GM23338 (cell line): Measurements from ENCODE around the gene KAT2B. TPM values are rescaled to one million over a fixed set of nuclear protein-coding genes. Genes with fewer than 3 reads are reported as not detected.

ENCODE experiments used
- ATAC-seq: fragments of 200-7000 bp; cut with Tn5 transposase; 3 replicates; pipeline ENCODE4 v1.9.1; 2020
- DNase-seq: peaks from one replicate; pipeline ENCODE4 v3.0.0-alpha.2; 2015; ENCODE audit warnings: low spot score
- H2AFZ ChIP-seq: fragments of 200-600 bp; sonication (generic); 2 replicates; pipeline ENCODE4 v1.8.0; 2016; ENCODE audit warnings: antibody characterized with exemption, mild to moderate bottlenecking, moderate library complexity
- H3F3A ChIP-seq: fragments of 200-600 bp; sonication (generic); replicated peaks from 2 replicates; pipeline ENCODE4 v1.8.0; 2017; ENCODE audit warnings: antibody characterized with exemption, mixed run types, low read depth
- H3K27ac ChIP-seq: fragments of 200-600 bp; sonication (generic); 2 replicates; pipeline ENCODE4 v1.6.1; 2016; ENCODE audit warnings: low read depth
- H3K27me3 ChIP-seq: fragments of 200-600 bp; sonication (generic); 2 replicates; pipeline ENCODE4 v1.8.0; 2016; ENCODE audit warnings: mild to moderate bottlenecking, mixed run types, moderate library complexity; ENCODE audit not compliant: insufficient read depth
- H3K36me3 ChIP-seq: fragments of 200-600 bp; sonication (generic); 2 replicates; pipeline ENCODE4 v1.8.0; 2016; ENCODE audit warnings: mild to moderate bottlenecking; ENCODE audit not compliant: insufficient read depth
- H3K4me1 ChIP-seq: fragments of 200-600 bp; sonication (generic); 2 replicates; pipeline ENCODE4 v1.8.0; 2016; ENCODE audit warnings: mild to moderate bottlenecking, moderate library complexity; ENCODE audit not compliant: insufficient read depth
- H3K4me2 ChIP-seq: fragments of 200-600 bp; sonication (generic); 2 replicates; pipeline ENCODE4 v1.7.1; 2017; ENCODE audit warnings: mixed run types
- H3K4me3 ChIP-seq: fragments of 200-600 bp; sonication (generic); 2 replicates; pipeline ENCODE4 v1.6.1; 2016; ENCODE audit warnings: mixed run types
- H3K79me2 ChIP-seq: fragments of 200-600 bp; sonication (generic); replicated peaks from 2 replicates; pipeline ENCODE4 v1.8.0; 2017; ENCODE audit warnings: mild to moderate bottlenecking; ENCODE audit not compliant: insufficient read depth
- H3K9me2 ChIP-seq: fragments of 200-600 bp; sonication (generic); 2 replicates; pipeline ENCODE4 v1.8.0; 2017; ENCODE audit not compliant: insufficient read depth
- H4K20me1 ChIP-seq: fragments of 200-600 bp; sonication (generic); replicated peaks from 2 replicates; pipeline ENCODE4 v1.8.0; 2017; ENCODE audit warnings: mild to moderate bottlenecking; ENCODE audit not compliant: insufficient read depth
- H3K27ac Mint-ChIP-seq: 2 replicates; pipeline ENCODE4 v1.8.0; 2020; ENCODE audit warnings: inconsistent platforms, mild to moderate bottlenecking, moderate library complexity, mixed read lengths
- H3K27me3 Mint-ChIP-seq: 3 replicates; pipeline ENCODE4 v1.8.0; 2022; ENCODE audit warnings: low read depth, mild to moderate bottlenecking, moderate library complexity, mixed read lengths, inconsistent platforms; ENCODE audit not compliant: insufficient read depth, poor library complexity
- H3K36me3 Mint-ChIP-seq: 3 replicates; pipeline ENCODE4 v1.8.0; 2021; ENCODE audit warnings: low read depth, mild to moderate bottlenecking, inconsistent platforms, moderate library complexity, mixed read lengths
- H3K4me1 Mint-ChIP-seq: 3 replicates; pipeline ENCODE4 v1.8.0; 2020; ENCODE audit warnings: mild to moderate bottlenecking, inconsistent platforms, mixed read lengths
- H3K4me3 Mint-ChIP-seq: 3 replicates; pipeline ENCODE4 v1.8.0; 2021; ENCODE audit warnings: moderate library complexity, mild to moderate bottlenecking, inconsistent platforms, mixed read lengths
- H3K9me3 Mint-ChIP-seq: 3 replicates; pipeline ENCODE4 v1.8.0; 2020; ENCODE audit warnings: moderate library complexity, mild to moderate bottlenecking, inconsistent platforms, mixed read lengths
- CREB1 ChIP-seq: fragments of 250-450 bp; sonication (Bioruptor Pico); IDR thresholded peaks from 2 replicates; pipeline ENCODE4 v1.5.0; 2020; ENCODE audit warnings: low read depth, mild to moderate bottlenecking, moderate library complexity
- EZH2 ChIP-seq: fragments of 200-600 bp; sonication (generic); IDR thresholded peaks from one replicate; pipeline ENCODE4 v1.8.0; 2017; ENCODE audit warnings: antibody characterized with exemption, mild to moderate bottlenecking, low read depth; ENCODE audit not compliant: unreplicated experiment
- EZH2phosphoT487 ChIP-seq: fragments of 200-600 bp; sonication (generic); IDR thresholded peaks from one replicate; pipeline ENCODE4 v1.8.1; 2018; ENCODE audit warnings: antibody characterized with exemption; ENCODE audit not compliant: unreplicated experiment
- JUNB ChIP-seq: IDR thresholded peaks from one replicate; pipeline ENCODE4 v1.6.1; 2016; ENCODE audit warnings: antibody characterized with exemption; ENCODE audit not compliant: unreplicated experiment
- NANOG ChIP-seq: IDR thresholded peaks from 2 replicates; pipeline ENCODE4 v1.6.1; 2016; ENCODE audit warnings: antibody characterized with exemption, borderline replicate concordance
- POLR2AphosphoS5 ChIP-seq: IDR thresholded peaks from 2 replicates; pipeline ENCODE4 v1.6.1; 2016; ENCODE audit warnings: antibody characterized with exemption, low read depth
- STAT1 ChIP-seq: IDR thresholded peaks from one replicate; pipeline ENCODE4 v1.6.1; 2016; ENCODE audit warnings: antibody characterized with exemption; ENCODE audit not compliant: unreplicated experiment
- ZNF114 ChIP-seq: fragments of 250-450 bp; sonication (Bioruptor Pico); IDR thresholded peaks from 2 replicates; pipeline ENCODE4 v1.5.0; 2020; ENCODE audit warnings: mild to moderate bottlenecking, moderate library complexity
- ZNF331 ChIP-seq: fragments of 250-450 bp; sonication (Bioruptor Pico); IDR thresholded peaks from 2 replicates; pipeline ENCODE4 v1.5.0; 2020; ENCODE audit warnings: low read depth, mild to moderate bottlenecking, moderate library complexity
- polyA plus RNA-seq: library from polyadenylated mRNA; unstranded; fragments of >200 nt; fragmentation: Nextera tagmentation; extraction: Ambion mirVana; gene quantifications from 2 replicates; pipeline ENCODE4 v1.2.1, GENCODE V29; 2016
- total RNA-seq: library from RNA; depleted of rRNA; stranded (reverse); fragments of >200 nt; shearing (Covaris generic); gene quantifications from 2 replicates; pipeline ENCODE4 v1.2.3, GENCODE V29; 2014
- TF ChIP-seq, protein P1 (sequence below): IDR thresholded peaks from 2 replicates; pipeline ENCODE4 v1.6.1; 2016; ENCODE audit warnings: antibody characterized with exemption
- TF ChIP-seq, protein P2 (sequence below), 2 experiments: fragments of 200-600 bp in 1 of 2; sonication (generic) in 1 of 2; conservative IDR thresholded peaks; 2 replicates each; pipeline versions ENCODE4 v1.5.1 to v1.6.1; 2016 to 2017; ENCODE audit warnings: antibody characterized with exemption in 2 of 2, low read depth in 2 of 2, mild to moderate bottlenecking in 2 of 2, moderate library complexity in 1 of 2
- TF ChIP-seq, protein P3 (sequence below): fragments of 250-450 bp; sonication (Bioruptor Pico); IDR thresholded peaks from 2 replicates; pipeline ENCODE4 v1.5.0; 2020; ENCODE audit warnings: mild to moderate bottlenecking, moderate library complexity
- TF ChIP-seq, protein P4 (sequence below): IDR thresholded peaks from one replicate; pipeline ENCODE4 v1.6.1; 2018; ENCODE audit warnings: antibody characterized with exemption; ENCODE audit not compliant: unreplicated experiment

The KAT2B gene
- total and polyA plus RNA-seq, 2 experiments from 2014 or later = 1.3 to 4.4 TPM

DNA sequence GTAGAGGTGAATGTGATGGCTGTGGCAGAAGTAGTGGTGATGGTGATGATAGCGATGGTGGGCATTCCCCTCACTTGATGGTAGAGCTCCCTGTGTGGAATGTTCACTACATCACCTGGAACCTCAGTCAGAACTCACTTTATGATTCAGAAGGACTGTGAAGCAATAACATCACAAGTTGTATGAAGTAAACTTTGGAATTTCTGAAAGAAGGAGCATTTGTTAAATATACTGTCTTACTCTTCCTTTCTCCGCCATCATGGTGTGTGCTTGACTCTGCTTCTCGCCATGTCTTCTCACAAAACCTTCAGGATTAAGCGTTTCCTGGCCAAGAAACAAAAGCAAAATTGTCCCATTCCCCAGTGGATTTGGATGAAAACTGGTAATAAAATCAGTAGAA, 28.1 kb upstream of the KAT2B start, which contains the start of gene PP2D1:
TSS of gene PP2D1 (minus strand) at position 101 of the 400 bp plus-strand sequence. CDS start 192 bp downstream, outside the sequence.
- Mint-ChIP-seq H3K4me3 (no peak within 1 kb of the TSS), H3K36me3 (no peaks in the 10 kb centered on the region), H3K9me3 (no peaks in the 10 kb centered on the region), H3K27me3 (peaks cover 1% of the 10 kb centered on the region), H3K4me1 (no peaks in the 10 kb centered on the region), H3K27ac (no peak within 1 kb of the TSS)
- Histone ChIP-seq H3K36me3 (no peaks in the 10 kb centered on the region), H3K4me3 (no peak within 1 kb of the TSS), H3K4me2 (no peak within 1 kb of the TSS), H3K9me2 (0 out of 2 replicates have a peak, but pooled peaks cover 5% of the 10 kb centered on the region), H3K27me3 (no peaks in the 10 kb centered on the region), H4K20me1 (no peaks in the 10 kb centered on the region), H3K79me2 (no peaks in the 10 kb centered on the region), H3K27ac (no peak within 1 kb of the TSS), H3K4me1 (no peaks in the 10 kb centered on the region), H2AFZ (no peak within 1 kb of the TSS), H3F3A (no peaks in the 10 kb centered on the region)
- DNase-seq = no peak
- ATAC-seq = no peak
- TF ChIP-seq, protein P1, sequence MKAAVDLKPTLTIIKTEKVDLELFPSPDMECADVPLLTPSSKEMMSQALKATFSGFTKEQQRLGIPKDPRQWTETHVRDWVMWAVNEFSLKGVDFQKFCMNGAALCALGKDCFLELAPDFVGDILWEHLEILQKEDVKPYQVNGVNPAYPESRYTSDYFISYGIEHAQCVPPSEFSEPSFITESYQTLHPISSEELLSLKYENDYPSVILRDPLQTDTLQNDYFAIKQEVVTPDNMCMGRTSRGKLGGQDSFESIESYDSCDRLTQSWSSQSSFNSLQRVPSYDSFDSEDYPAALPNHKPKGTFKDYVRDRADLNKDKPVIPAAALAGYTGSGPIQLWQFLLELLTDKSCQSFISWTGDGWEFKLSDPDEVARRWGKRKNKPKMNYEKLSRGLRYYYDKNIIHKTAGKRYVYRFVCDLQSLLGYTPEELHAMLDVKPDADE = no peak
- TF ChIP-seq ZNF331 (CRISPR knock-in tag) = no peak
- no peak for TF ChIP-seq POLR2AphosphoS5
- no peak for TF ChIP-seq JUNB
- no peak for TF ChIP-seq CREB1 (CRISPR knock-in tag)
- TF ChIP-seq NANOG = no peak
- no peak for TF ChIP-seq ZNF114 (CRISPR knock-in tag)
- TF ChIP-seq, protein P2, sequence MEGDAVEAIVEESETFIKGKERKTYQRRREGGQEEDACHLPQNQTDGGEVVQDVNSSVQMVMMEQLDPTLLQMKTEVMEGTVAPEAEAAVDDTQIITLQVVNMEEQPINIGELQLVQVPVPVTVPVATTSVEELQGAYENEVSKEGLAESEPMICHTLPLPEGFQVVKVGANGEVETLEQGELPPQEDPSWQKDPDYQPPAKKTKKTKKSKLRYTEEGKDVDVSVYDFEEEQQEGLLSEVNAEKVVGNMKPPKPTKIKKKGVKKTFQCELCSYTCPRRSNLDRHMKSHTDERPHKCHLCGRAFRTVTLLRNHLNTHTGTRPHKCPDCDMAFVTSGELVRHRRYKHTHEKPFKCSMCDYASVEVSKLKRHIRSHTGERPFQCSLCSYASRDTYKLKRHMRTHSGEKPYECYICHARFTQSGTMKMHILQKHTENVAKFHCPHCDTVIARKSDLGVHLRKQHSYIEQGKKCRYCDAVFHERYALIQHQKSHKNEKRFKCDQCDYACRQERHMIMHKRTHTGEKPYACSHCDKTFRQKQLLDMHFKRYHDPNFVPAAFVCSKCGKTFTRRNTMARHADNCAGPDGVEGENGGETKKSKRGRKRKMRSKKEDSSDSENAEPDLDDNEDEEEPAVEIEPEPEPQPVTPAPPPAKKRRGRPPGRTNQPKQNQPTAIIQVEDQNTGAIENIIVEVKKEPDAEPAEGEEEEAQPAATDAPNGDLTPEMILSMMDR (conservative IDR thresholded peaks at IDR 0.05; ENCODE audit: low read depth in 2 of 2) = no peak
- no peak for TF ChIP-seq EZH2phosphoT487
- TF ChIP-seq, protein P3, sequence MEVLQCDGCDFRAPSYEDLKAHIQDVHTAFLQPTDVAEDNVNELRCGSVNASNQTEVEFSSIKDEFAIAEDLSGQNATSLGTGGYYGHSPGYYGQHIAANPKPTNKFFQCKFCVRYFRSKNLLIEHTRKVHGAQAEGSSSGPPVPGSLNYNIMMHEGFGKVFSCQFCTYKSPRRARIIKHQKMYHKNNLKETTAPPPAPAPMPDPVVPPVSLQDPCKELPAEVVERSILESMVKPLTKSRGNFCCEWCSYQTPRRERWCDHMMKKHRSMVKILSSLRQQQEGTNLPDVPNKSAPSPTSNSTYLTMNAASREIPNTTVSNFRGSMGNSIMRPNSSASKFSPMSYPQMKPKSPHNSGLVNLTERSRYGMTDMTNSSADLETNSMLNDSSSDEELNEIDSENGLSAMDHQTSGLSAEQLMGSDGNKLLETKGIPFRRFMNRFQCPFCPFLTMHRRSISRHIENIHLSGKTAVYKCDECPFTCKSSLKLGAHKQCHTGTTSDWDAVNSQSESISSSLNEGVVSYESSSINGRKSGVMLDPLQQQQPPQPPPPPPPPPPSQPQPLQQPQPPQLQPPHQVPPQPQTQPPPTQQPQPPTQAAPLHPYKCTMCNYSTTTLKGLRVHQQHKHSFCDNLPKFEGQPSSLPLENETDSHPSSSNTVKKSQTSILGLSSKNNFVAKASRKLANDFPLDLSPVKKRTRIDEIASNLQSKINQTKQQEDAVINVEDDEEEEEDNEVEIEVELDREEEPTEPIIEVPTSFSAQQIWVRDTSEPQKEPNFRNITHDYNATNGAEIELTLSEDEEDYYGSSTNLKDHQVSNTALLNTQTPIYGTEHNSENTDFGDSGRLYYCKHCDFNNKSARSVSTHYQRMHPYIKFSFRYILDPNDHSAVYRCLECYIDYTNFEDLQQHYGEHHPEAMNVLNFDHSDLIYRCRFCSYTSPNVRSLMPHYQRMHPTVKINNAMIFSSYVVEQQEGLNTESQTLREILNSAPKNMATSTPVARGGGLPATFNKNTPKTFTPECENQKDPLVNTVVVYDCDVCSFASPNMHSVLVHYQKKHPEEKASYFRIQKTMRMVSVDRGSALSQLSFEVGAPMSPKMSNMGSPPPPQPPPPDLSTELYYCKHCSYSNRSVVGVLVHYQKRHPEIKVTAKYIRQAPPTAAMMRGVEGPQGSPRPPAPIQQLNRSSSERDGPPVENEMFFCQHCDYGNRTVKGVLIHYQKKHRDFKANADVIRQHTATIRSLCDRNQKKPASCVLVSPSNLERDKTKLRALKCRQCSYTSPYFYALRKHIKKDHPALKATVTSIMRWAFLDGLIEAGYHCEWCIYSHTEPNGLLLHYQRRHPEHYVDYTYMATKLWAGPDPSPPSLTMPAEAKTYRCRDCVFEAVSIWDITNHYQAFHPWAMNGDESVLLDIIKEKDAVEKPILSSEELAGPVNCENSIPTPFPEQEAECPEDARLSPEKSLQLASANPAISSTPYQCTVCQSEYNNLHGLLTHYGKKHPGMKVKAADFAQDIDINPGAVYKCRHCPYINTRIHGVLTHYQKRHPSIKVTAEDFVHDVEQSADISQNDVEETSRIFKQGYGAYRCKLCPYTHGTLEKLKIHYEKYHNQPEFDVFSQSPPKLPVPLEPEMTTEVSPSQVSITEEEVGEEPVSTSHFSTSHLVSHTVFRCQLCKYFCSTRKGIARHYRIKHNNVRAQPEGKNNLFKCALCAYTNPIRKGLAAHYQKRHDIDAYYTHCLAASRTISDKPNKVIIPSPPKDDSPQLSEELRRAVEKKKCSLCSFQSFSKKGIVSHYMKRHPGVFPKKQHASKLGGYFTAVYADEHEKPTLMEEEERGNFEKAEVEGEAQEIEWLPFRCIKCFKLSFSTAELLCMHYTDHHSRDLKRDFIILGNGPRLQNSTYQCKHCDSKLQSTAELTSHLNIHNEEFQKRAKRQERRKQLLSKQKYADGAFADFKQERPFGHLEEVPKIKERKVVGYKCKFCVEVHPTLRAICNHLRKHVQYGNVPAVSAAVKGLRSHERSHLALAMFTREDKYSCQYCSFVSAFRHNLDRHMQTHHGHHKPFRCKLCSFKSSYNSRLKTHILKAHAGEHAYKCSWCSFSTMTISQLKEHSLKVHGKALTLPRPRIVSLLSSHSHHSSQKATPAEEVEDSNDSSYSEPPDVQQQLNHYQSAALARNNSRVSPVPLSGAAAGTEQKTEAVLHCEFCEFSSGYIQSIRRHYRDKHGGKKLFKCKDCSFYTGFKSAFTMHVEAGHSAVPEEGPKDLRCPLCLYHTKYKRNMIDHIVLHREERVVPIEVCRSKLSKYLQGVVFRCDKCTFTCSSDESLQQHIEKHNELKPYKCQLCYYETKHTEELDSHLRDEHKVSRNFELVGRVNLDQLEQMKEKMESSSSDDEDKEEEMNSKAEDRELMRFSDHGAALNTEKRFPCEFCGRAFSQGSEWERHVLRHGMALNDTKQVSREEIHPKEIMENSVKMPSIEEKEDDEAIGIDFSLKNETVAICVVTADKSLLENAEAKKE = no peak
- TF ChIP-seq, protein P4, sequence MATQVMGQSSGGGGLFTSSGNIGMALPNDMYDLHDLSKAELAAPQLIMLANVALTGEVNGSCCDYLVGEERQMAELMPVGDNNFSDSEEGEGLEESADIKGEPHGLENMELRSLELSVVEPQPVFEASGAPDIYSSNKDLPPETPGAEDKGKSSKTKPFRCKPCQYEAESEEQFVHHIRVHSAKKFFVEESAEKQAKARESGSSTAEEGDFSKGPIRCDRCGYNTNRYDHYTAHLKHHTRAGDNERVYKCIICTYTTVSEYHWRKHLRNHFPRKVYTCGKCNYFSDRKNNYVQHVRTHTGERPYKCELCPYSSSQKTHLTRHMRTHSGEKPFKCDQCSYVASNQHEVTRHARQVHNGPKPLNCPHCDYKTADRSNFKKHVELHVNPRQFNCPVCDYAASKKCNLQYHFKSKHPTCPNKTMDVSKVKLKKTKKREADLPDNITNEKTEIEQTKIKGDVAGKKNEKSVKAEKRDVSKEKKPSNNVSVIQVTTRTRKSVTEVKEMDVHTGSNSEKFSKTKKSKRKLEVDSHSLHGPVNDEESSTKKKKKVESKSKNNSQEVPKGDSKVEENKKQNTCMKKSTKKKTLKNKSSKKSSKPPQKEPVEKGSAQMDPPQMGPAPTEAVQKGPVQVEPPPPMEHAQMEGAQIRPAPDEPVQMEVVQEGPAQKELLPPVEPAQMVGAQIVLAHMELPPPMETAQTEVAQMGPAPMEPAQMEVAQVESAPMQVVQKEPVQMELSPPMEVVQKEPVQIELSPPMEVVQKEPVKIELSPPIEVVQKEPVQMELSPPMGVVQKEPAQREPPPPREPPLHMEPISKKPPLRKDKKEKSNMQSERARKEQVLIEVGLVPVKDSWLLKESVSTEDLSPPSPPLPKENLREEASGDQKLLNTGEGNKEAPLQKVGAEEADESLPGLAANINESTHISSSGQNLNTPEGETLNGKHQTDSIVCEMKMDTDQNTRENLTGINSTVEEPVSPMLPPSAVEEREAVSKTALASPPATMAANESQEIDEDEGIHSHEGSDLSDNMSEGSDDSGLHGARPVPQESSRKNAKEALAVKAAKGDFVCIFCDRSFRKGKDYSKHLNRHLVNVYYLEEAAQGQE = no peak
- TF ChIP-seq EZH2 = no peak
- TF ChIP-seq STAT1 = no peak
